Measurements from ENCODE around the gene RAP1GDS1. TPM values are rescaled to one million over a fixed set of nuclear protein-coding genes. Genes with fewer than 3 reads are reported as not detected.

RAP1GDS1 gene
- polyA plus RNA-seq, 1 of the 3 experiments (the other 2 are of a cell fraction): 25.6 TPM

DNA sequence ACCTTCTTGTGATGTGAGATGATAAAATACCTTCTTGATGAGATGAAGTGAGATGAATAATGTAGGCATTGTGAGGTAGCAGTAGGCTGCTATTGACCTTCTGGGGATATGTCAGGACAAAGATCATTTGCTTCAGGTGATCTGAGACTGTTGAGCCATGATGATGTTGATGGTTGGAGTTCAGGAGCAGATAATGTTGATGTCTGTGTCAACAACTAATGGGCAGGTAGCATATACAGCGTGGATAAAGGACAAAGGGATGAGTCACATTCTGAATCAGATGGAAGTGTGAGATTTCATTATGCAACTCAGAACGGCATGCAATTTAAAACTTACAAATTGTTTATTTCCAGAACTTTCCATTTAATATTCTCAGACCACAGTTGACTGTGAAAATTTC is 57.3 kb downstream of the RAP1GDS1 start (continued):
- TF ChIP-seq, protein P1, sequence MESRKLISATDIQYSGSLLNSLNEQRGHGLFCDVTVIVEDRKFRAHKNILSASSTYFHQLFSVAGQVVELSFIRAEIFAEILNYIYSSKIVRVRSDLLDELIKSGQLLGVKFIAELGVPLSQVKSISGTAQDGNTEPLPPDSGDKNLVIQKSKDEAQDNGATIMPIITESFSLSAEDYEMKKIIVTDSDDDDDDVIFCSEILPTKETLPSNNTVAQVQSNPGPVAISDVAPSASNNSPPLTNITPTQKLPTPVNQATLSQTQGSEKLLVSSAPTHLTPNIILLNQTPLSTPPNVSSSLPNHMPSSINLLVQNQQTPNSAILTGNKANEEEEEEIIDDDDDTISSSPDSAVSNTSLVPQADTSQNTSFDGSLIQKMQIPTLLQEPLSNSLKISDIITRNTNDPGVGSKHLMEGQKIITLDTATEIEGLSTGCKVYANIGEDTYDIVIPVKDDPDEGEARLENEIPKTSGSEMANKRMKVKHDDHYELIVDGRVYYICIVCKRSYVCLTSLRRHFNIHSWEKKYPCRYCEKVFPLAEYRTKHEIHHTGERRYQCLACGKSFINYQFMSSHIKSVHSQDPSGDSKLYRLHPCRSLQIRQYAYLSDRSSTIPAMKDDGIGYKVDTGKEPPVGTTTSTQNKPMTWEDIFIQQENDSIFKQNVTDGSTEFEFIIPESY (IDR thresholded peaks at IDR 0.05; ENCODE audit: borderline replicate concordance, low read depth): no peak
- no peak for TF ChIP-seq TCF12 (IDR thresholded peaks at IDR 0.05)
- TF ChIP-seq POLR2AphosphoS5 (IDR thresholded peaks at IDR 0.05; ENCODE audit: low read depth, low read length): no peak
- TF ChIP-seq, protein P2, sequence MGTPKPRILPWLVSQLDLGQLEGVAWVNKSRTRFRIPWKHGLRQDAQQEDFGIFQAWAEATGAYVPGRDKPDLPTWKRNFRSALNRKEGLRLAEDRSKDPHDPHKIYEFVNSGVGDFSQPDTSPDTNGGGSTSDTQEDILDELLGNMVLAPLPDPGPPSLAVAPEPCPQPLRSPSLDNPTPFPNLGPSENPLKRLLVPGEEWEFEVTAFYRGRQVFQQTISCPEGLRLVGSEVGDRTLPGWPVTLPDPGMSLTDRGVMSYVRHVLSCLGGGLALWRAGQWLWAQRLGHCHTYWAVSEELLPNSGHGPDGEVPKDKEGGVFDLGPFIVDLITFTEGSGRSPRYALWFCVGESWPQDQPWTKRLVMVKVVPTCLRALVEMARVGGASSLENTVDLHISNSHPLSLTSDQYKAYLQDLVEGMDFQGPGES (IDR thresholded peaks at IDR 0.05; ENCODE audit: low read depth, low read length): no peak
- TF ChIP-seq NRF1 (IDR thresholded peaks at IDR 0.05; ENCODE audit: low read depth, low read length): no peak

DNA sequence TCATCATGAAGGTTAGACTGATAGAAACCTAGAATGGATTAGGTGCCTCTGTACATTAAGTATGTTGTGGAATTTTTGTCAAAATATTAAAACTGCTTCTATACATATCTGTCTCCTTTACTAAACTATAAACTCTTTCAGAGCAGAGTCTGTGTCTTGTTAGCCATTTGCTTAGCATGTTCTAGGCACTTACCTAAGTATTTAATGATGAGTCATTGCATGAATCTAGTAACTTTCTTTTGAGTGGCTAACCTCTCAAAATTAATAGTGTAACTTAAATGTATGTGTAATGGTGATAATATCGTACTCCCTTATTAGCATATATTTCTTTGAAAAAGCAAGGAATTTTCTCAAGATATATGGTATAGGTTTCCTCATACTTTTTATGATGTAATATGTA is 57.8 kb downstream of the RAP1GDS1 start:
- Histone ChIP-seq H4K20me1 (ENCODE audit: insufficient read depth) (no peaks in the 10 kb centered on the region), H3K27me3 (ENCODE audit: insufficient read depth) (no peaks in the 10 kb centered on the region), H3K9ac (no peak overlapping the region), H3K9me3 (no peaks in the 10 kb centered on the region), H3K27ac (ENCODE audit: low read depth in 2 of 2, low read length in 1 of 2) (no peak overlapping the region), H3F3A (replicated peaks; ENCODE audit: insufficient read depth) (peaks cover 11% of the 10 kb centered on the region), H3K4me2 (no peak overlapping the region), H3K4me1 (ENCODE audit: control insufficient read depth in 1 of 2, insufficient read depth in 2 of 2, low read depth in 1 of 2, low read length in 1 of 2) (peaks cover 0 to 15% of the 10 kb centered on the region in 2 experiments; a peak in 1 of 4 replicates), H3K36me3 (replicated peaks in 1 of 2; ENCODE audit: control insufficient read depth in 1 of 2, insufficient read depth in 2 of 2, low read length in 1 of 2) (peaks cover 0 to 12% of the 10 kb centered on the region in 2 experiments), H3K9me2 (no peaks in the 10 kb centered on the region), H2AFZ (ENCODE audit: low read depth) (no peak overlapping the region), H3K79me2 (ENCODE audit: insufficient read depth) (peaks cover 9% of the 10 kb centered on the region; the same call in 1 of the 2 replicates), H3K4me3 (ENCODE audit: low read depth in 2 of 2, low read length in 1 of 2) (no peak overlapping the region)
- DNase-seq: no peak
- ChIA-PET CTCF (no interaction called here), POLR2A (no interaction called here)
- 97% methylated on average over 1 of the region's 1 CpG for WGBS (ENCODE audit: low lambda C conversion rate)
- TF ChIP-seq SIN3A (IDR thresholded peaks at IDR 0.05; ENCODE audit: borderline replicate concordance, low read depth, low read length): no peak
- TF ChIP-seq NFIC (IDR thresholded peaks at IDR 0.05; ENCODE audit: borderline replicate concordance): no peak
- TF ChIP-seq, protein P3, sequence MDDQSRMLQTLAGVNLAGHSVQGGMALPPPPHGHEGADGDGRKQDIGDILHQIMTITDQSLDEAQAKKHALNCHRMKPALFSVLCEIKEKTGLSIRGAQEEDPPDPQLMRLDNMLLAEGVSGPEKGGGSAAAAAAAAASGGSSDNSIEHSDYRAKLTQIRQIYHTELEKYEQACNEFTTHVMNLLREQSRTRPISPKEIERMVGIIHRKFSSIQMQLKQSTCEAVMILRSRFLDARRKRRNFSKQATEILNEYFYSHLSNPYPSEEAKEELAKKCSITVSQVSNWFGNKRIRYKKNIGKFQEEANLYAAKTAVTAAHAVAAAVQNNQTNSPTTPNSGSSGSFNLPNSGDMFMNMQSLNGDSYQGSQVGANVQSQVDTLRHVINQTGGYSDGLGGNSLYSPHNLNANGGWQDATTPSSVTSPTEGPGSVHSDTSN (IDR thresholded peaks at IDR 0.05): no peak

DNA sequence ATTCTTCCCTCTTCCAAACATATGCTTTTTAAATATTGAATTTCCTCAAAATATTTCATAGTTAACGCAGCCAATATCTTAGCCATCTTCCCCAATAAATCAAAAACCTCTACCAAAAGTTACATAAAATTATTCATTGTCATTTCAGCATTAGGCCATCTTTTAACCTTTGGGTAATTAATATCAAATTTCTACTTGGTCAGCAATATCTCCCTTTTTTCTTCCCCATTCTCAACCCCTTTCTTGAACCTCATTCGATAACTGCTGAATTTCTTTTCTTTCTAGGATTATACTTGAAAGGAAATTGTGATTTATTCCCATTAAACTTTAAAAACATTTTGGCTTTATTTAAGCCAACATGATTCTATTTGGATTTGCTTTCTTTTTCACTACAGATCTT is 65.0 kb downstream of the RAP1GDS1 start:
- peaks cover 0 to 10% of the 10 kb centered on the region in 2 experiments for H3K36me3 ChIP-seq (replicated peaks in 1 of 2; ENCODE audit: control insufficient read depth in 1 of 2, insufficient read depth in 2 of 2, low read length in 1 of 2)
- no peak overlapping the region for H2AFZ ChIP-seq (ENCODE audit: low read depth)
- H3K9me3 ChIP-seq: peaks cover 4% of the 10 kb centered on the region; the same call in 1 of the 2 replicates
- no peaks in the 10 kb centered on the region for H3K27me3 ChIP-seq (ENCODE audit: insufficient read depth)
- H4K20me1 ChIP-seq (ENCODE audit: insufficient read depth): no peaks in the 10 kb centered on the region
- peaks cover 5% of the 10 kb centered on the region; the same call in 1 of the 2 replicates for H3K79me2 ChIP-seq (ENCODE audit: insufficient read depth)
- POLR2A ChIA-PET: no interaction called here
- H3K27ac ChIP-seq (ENCODE audit: low read depth in 2 of 2, low read length in 1 of 2): no peak overlapping the region
- 95% methylated on average over 2 of the region's 2 CpGs for WGBS (ENCODE audit: low lambda C conversion rate)
- no peak overlapping the region for H3K9ac ChIP-seq
- CTCF ChIA-PET: interaction anchor here (0.6 to 1.3 kb wide), 2 partner anchors 15 to 47 kb away, joined by 3 read pairs; no protein-coding TSS in a partner anchor
- DNase-seq: no peak
- H3K4me2 ChIP-seq: no peak overlapping the region
- no peak overlapping the region for H3K4me3 ChIP-seq (ENCODE audit: low read depth in 2 of 2, low read length in 1 of 2)
- H3K4me1 ChIP-seq (ENCODE audit: control insufficient read depth in 1 of 2, insufficient read depth in 2 of 2, low read depth in 1 of 2, low read length in 1 of 2): no peaks in the 10 kb centered on the region
- H3F3A ChIP-seq (replicated peaks; ENCODE audit: insufficient read depth): peaks cover 8% of the 10 kb centered on the region
- no peaks in the 10 kb centered on the region for H3K9me2 ChIP-seq
- TF ChIP-seq GATA2 (CRISPR knock-in tag; IDR thresholded peaks at IDR 0.05) (no peak), SMC3 (IDR thresholded peaks at IDR 0.05; ENCODE audit: low read depth, low read length) (no peak), RCOR1 (IDR thresholded peaks at IDR 0.05; ENCODE audit: low read length) (no peak), RAD21 (IDR thresholded peaks at IDR 0.05; ENCODE audit: low read length) (no peak), EP300 (IDR thresholded peaks at IDR 0.05; ENCODE audit: borderline replicate concordance in 1 of 2, low read depth in 1 of 2, low read length in 1 of 2) (no peak)
- TF ChIP-seq, protein P4, sequence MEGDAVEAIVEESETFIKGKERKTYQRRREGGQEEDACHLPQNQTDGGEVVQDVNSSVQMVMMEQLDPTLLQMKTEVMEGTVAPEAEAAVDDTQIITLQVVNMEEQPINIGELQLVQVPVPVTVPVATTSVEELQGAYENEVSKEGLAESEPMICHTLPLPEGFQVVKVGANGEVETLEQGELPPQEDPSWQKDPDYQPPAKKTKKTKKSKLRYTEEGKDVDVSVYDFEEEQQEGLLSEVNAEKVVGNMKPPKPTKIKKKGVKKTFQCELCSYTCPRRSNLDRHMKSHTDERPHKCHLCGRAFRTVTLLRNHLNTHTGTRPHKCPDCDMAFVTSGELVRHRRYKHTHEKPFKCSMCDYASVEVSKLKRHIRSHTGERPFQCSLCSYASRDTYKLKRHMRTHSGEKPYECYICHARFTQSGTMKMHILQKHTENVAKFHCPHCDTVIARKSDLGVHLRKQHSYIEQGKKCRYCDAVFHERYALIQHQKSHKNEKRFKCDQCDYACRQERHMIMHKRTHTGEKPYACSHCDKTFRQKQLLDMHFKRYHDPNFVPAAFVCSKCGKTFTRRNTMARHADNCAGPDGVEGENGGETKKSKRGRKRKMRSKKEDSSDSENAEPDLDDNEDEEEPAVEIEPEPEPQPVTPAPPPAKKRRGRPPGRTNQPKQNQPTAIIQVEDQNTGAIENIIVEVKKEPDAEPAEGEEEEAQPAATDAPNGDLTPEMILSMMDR (IDR thresholded peaks at IDR 0.05): no peak
- TF ChIP-seq, protein P5, sequence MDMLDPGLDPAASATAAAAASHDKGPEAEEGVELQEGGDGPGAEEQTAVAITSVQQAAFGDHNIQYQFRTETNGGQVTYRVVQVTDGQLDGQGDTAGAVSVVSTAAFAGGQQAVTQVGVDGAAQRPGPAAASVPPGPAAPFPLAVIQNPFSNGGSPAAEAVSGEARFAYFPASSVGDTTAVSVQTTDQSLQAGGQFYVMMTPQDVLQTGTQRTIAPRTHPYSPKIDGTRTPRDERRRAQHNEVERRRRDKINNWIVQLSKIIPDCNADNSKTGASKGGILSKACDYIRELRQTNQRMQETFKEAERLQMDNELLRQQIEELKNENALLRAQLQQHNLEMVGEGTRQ (IDR thresholded peaks at IDR 0.05; ENCODE audit: borderline replicate concordance, low read depth, low read length): no peak
- TF ChIP-seq, protein P1 (IDR thresholded peaks at IDR 0.05; ENCODE audit: borderline replicate concordance, low read depth): no peak
